A549 (cell line): ENCODE measurements around the gene NEUROD1.

Experiments used
- BHLHE40 ChIP-seq: IDR thresholded peaks from 2 replicates; pipeline ENCODE4 v1.6.1; 2012; ENCODE audit warnings: low read depth, low read length, inconsistent platforms
- CEBPB ChIP-seq, 2 experiments: fragments of >200 bp in 1 of 2; sonication (Bioruptor Twin) in 1 of 2; formaldehyde crosslinking in 1 of 2; IDR thresholded peaks; 2 replicates each; pipeline ENCODE4 v1.6.1; 2012 to 2016
- EP300 ChIP-seq, 2 experiments: fragments of >200 bp; sonication (Bioruptor Twin); formaldehyde crosslinking; IDR thresholded peaks; 2 replicates in 1 of 2; 3 replicates in 1 of 2; pipeline ENCODE4 v1.6.1; 2016 to 2017
- HDAC2 ChIP-seq: fragments of 200-600 bp; sonication (generic); IDR thresholded peaks from 2 replicates; pipeline ENCODE4 v1.6.1; 2016
- HOXB5 ChIP-seq: fragments of 250-450 bp; sonication (Bioruptor Pico); IDR thresholded peaks from 2 replicates; pipeline ENCODE4 v1.5.0; 2020; ENCODE audit warnings: mild to moderate bottlenecking, moderate library complexity
- MYC ChIP-seq: IDR thresholded peaks from 2 replicates; pipeline ENCODE4 v1.6.1; 2012; ENCODE audit warnings: mild to moderate bottlenecking, inconsistent platforms, low read length, improper control_type of control experiment, borderline replicate concordance
- PHF8 ChIP-seq: fragments of 200-600 bp; sonication (generic); IDR thresholded peaks from 2 replicates; pipeline ENCODE4 v1.6.1; 2016; ENCODE audit warnings: low read depth, mild to moderate bottlenecking, antibody characterized with exemption, moderate library complexity, borderline replicate concordance
- POLR2A ChIP-seq: IDR thresholded peaks from 2 replicates; pipeline ENCODE4 v1.6.1; 2012; ENCODE audit warnings: mild to moderate bottlenecking, low read length
- REST ChIP-seq: fragments of 200-600 bp; sonication (generic); IDR thresholded peaks from 2 replicates; pipeline ENCODE4 v1.6.1; 2016; ENCODE audit warnings: antibody characterized with exemption, mild to moderate bottlenecking, moderate library complexity
- RFX5 ChIP-seq: fragments of 450-650 bp; IDR thresholded peaks from 2 replicates; pipeline ENCODE4 v1.7.1; 2014; ENCODE audit warnings: antibody characterized with exemption, mild to moderate bottlenecking, moderate library complexity
- TF ChIP-seq, protein P1 (sequence below): fragments of >200 bp; sonication (Bioruptor Twin); formaldehyde crosslinking; IDR thresholded peaks from 3 replicates; pipeline ENCODE4 v1.5.1; 2016
- TF ChIP-seq, protein P2 (sequence below): IDR thresholded peaks from 2 replicates; pipeline ENCODE4 v1.6.1; 2012; ENCODE audit warnings: low read depth, borderline replicate concordance
- TF ChIP-seq, protein P3 (sequence below): fragments of 450-650 bp; IDR thresholded peaks from 2 replicates; pipeline ENCODE4 v1.6.1; 2014; ENCODE audit warnings: antibody characterized with exemption

DNA sequence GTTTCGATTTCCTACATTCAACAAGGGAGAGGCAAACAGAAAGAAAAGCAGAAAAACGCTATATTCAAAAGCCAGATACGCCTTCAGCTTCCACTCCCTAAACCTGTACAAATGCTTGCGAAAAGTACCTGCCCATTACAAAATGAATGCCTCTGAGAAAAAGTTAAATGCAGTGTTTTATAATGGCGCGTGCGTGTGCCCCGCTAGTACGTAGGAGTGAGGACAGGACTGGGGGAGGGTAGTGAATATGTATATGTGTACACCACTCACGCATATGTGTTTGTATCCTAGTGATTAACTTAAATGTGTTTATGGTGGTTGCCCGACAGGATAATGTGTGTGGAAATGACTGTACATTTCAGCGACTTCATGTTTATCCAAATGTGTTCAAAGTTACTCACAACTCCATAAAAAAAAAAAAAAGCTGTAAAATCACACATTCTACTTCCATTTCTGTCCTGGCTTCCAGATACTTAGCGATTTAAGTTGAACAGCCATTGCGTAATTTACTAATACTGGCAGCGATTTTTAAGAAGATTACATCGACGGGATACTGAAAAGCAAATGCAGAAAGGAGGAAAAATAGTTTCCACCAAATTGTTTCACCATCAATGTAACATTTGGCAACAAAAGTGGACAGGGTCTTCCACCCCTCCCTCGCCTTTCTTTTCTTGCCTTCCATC, 1.3 kb downstream of the NEUROD1 start:
- TF ChIP-seq HOXB5 (CRISPR knock-in tag) (no peak), POLR2A (no peak), MYC (no peak), RFX5 (no peak), REST (no peak), HDAC2 (no peak), BHLHE40 (no peak), EP300 (IDR thresholded peaks at IDR 0.05) (no peak), CEBPB (IDR thresholded peaks at IDR 0.05) (no peak), PHF8 (no peak)
- TF ChIP-seq, protein P1, sequence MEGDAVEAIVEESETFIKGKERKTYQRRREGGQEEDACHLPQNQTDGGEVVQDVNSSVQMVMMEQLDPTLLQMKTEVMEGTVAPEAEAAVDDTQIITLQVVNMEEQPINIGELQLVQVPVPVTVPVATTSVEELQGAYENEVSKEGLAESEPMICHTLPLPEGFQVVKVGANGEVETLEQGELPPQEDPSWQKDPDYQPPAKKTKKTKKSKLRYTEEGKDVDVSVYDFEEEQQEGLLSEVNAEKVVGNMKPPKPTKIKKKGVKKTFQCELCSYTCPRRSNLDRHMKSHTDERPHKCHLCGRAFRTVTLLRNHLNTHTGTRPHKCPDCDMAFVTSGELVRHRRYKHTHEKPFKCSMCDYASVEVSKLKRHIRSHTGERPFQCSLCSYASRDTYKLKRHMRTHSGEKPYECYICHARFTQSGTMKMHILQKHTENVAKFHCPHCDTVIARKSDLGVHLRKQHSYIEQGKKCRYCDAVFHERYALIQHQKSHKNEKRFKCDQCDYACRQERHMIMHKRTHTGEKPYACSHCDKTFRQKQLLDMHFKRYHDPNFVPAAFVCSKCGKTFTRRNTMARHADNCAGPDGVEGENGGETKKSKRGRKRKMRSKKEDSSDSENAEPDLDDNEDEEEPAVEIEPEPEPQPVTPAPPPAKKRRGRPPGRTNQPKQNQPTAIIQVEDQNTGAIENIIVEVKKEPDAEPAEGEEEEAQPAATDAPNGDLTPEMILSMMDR, result no peak
- TF ChIP-seq, protein P2, sequence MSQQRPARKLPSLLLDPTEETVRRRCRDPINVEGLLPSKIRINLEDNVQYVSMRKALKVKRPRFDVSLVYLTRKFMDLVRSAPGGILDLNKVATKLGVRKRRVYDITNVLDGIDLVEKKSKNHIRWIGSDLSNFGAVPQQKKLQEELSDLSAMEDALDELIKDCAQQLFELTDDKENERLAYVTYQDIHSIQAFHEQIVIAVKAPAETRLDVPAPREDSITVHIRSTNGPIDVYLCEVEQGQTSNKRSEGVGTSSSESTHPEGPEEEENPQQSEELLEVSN, result no peak
- TF ChIP-seq, protein P3, sequence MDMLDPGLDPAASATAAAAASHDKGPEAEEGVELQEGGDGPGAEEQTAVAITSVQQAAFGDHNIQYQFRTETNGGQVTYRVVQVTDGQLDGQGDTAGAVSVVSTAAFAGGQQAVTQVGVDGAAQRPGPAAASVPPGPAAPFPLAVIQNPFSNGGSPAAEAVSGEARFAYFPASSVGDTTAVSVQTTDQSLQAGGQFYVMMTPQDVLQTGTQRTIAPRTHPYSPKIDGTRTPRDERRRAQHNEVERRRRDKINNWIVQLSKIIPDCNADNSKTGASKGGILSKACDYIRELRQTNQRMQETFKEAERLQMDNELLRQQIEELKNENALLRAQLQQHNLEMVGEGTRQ, result no peak
